GM13976 (cell line): ENCODE data around the gene UEVLD.

ENCODE experiments used
- DNase-seq: peaks from one replicate; pipeline ENCODE4 v3.0.0; 2012; ENCODE audit warnings: low spot score
- in situ Hi-C: fragments of 300-500 bp; cut with MboI; formaldehyde crosslinking; loops from one replicate; pipeline ENCODE4 v1.12.0; 2022; ENCODE audit warnings: low sequenced_read_pairs, mixed read lengths, inconsistent platforms; ENCODE audit not compliant: unreplicated experiment
- TF ChIP-seq, protein P1 (sequence below): IDR thresholded peaks from 2 replicates; pipeline ENCODE4 v1.5.1; 2012; ENCODE audit warnings: borderline replicate concordance, mild to moderate bottlenecking; ENCODE audit not compliant: insufficient read depth; ENCODE audit errors: extremely low read depth, missing control alignments, control extremely low read depth

UEVLD gene

DNA sequence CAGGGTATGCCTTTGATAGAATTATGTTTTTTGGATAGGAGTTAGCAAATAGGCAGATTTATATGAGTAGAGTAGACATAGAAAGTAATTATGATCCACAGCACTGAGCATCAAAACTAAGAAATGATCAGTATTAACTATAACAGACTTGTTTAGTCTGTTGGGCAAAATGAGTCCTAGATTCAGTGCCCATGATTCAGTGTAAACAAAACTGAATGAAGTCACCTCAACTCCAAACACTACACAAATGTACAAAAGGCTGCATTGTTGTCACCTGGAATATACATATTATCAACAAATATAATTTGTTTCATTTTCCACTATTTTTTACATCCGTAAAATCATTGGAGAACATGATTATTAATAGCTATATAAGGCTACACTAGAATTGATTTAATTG, 6.7 kb downstream of the UEVLD start:
- TF ChIP-seq, protein P1, sequence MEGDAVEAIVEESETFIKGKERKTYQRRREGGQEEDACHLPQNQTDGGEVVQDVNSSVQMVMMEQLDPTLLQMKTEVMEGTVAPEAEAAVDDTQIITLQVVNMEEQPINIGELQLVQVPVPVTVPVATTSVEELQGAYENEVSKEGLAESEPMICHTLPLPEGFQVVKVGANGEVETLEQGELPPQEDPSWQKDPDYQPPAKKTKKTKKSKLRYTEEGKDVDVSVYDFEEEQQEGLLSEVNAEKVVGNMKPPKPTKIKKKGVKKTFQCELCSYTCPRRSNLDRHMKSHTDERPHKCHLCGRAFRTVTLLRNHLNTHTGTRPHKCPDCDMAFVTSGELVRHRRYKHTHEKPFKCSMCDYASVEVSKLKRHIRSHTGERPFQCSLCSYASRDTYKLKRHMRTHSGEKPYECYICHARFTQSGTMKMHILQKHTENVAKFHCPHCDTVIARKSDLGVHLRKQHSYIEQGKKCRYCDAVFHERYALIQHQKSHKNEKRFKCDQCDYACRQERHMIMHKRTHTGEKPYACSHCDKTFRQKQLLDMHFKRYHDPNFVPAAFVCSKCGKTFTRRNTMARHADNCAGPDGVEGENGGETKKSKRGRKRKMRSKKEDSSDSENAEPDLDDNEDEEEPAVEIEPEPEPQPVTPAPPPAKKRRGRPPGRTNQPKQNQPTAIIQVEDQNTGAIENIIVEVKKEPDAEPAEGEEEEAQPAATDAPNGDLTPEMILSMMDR: no peak
- in situ Hi-C loops: no loop called here
- no peak for DNase-seq

DNA sequence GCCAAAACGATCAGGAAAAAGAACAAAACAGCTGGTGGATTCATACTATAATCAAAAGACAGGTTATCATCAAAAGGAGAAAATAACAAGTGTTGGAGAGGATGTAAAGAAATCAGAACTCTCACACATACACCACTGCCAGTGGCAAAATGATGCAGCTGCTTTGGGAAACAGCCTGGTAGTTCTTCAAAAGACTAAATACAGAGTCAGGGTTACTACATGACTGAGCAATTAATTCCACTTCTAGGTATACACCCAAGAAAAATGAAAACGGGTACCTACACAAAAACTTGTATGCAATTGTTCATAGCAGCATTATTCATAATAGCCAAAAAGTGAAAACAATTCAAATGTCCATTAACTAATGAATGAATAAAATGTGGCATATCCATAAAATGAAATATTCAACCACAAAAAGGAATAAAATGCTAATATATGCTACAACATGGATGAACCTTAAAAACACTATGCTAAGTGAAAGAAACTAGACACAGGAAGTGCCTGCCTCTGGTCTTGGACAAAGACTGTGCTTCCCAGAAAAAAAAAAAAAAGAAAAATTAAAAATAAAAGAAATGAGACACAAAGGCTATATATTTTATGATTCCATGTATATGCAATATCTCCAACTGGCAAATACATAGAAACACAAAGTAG, 8.3 kb downstream of the UEVLD start:
- TF ChIP-seq, protein P1: no peak
- in situ Hi-C loops: no loop called here
- no peak for DNase-seq

DNA sequence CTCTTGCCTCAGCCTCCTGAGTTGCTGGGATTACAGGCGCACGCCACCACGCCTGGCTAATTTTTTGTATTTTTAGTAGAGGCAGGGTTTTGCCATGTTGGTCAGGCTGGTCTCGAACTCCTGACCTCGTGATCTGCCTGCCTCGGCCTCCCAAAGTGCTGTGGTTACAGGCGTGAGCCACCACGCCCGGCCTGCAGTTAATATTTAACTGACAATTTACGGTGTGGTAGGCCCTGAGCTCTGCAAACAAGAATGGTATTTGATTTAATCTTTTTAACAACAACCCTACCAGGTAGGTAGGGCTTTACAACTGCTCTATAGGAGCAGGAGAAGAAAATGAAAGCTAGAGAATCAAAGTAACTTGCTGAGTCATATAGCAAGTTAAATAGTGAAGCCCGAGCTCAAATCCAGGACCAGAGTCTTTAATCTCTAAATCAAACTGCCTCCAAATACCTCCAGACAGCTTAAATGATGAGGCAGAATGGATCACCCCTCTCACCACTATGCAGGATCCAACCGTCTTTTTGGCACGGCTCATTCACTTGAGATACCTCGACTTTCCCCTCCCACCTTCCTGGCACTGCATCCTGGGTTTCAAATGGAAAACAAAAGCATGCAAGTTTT, 9.4 kb downstream of the UEVLD start:
- TF ChIP-seq, protein P1: no peak
- peak; percentile 46 for DNase-seq
- in situ Hi-C loops: no loop called here

DNA sequence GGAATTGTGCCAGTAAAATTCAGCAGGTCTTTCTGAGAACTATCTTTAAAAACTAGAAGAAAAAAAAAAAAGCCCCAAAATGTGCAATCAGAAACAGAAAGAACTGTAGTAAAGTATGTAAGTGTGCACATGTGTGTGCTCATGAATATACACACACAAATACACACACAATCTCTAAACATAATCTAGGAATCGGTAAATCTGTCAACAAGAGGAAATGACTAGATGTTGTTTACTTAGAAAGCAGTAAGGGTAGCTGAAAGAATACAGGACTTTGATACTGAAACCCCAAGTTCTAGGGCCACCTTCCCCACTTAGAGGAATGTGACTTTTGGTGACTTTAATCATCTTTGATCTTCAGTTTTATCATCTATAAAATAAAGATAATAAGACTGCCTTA, 13.2 kb downstream of the UEVLD start:
- TF ChIP-seq, protein P1: no peak
- in situ Hi-C loops: no loop called here
- DNase-seq: no peak

DNA sequence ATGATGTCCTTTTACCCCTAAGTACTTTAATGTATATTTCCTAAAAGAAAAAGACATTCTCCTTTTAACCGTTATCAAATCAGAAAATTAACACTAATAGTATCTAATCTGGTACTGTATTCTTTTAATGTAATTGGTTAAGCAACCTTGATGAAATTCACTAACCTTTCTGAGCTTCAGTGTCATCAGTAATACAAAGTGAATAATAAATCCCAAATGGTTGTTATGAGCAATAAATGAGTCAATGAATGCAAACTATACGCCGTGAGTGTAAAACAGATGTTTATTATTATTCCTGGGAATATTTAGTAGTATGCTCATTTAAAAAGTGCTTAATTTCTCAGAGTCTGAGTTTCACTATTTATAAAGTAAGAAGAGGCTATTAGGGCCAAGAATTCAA, 21.5 kb downstream of the UEVLD start:
- in situ Hi-C loops: no loop called here

DNA sequence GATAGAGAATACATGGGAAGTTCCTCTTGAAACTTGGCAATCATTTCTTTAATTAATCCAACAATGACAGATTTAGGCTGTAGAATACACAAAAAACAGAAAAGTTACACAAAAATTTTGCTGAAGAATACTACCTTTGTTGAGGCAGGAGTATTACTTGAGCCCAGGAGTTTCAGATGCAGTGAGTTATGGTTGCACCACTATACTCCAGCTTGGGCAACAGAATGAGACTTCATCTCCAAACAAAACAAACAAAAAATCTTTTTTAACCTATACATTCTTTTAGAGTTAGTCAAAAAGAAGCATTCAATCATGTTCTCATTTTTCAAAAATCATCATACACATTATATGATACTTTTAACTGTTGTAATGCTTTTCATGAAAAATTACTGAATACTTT, 22.1 kb downstream of the UEVLD start:
- in situ Hi-C loops: no loop called here
- TF ChIP-seq, protein P1: no peak
- no peak for DNase-seq

More for the DNA sequence above, 21.5 kb downstream of the UEVLD start:
- TF ChIP-seq, protein P1: no peak
- no peak for DNase-seq
